Gastrocnemius medialis (tissue), 4 donors: ENCODE measurements around the gene RBPJ. TPM values are rescaled to one million over a fixed set of nuclear protein-coding genes. Genes with fewer than 3 reads are reported as not detected.

ENCODE experiments used
- ATAC-seq, 2 donors: fragments of 150-250 bp; one replicate each; pipeline ENCODE4 v1.9.1; 2016
- DNase-seq, 2 donors: peaks; one replicate each; pipeline ENCODE4 v3.0.0-alpha.2; 2019
- H3K27ac ChIP-seq, 4 donors: fragments of 200-600 bp; sonication (generic); 1 replicate in 1 of 4; 2 replicates in 3 of 4; pipeline ENCODE4 v1.5.1; 2016 to 2018; ENCODE audit warnings: mild to moderate bottlenecking in 2 of 4, moderate library complexity in 1 of 4
- H3K27me3 ChIP-seq, 3 donors: fragments of 200-600 bp; sonication (generic) in 2 of 3; 1 replicate in 1 of 3; 2 replicates in 2 of 3; pipeline versions ENCODE4 v1.5.1 to v1.6.0; 2016 to 2019; ENCODE audit warnings: mild to moderate bottlenecking in 1 of 3, moderate library complexity in 1 of 3
- H3K36me3 ChIP-seq, 2 donors: fragments of 200-600 bp; sonication (generic) in 1 of 2; one replicate each; pipeline ENCODE4 v1.5.1; 2017 to 2018
- H3K4me1 ChIP-seq, 2 donors: fragments of 200-600 bp; sonication (generic) in 1 of 2; one replicate each; pipeline ENCODE4 v1.5.1; 2016 to 2017; ENCODE audit warnings: mild to moderate bottlenecking in 2 of 2
- H3K4me3 ChIP-seq, 4 donors: fragments of 200-600 bp; sonication (generic) in 3 of 4; 1 replicate in 1 of 4; 2 replicates in 3 of 4; pipeline ENCODE4 v1.5.1; 2016 to 2019; ENCODE audit warnings: mild to moderate bottlenecking in 2 of 4
- H3K9me3 ChIP-seq, 3 donors: fragments of 200-600 bp; sonication (generic) in 2 of 3; 1 replicate in 1 of 3; 2 replicates in 2 of 3; pipeline ENCODE4 v1.5.1; 2016 to 2019
- CTCF ChIP-seq, 5 experiments: fragments of 450-650 bp in 3 of 5; fragments of 200-600 bp in 2 of 5; sonication (generic) in 2 of 5; IDR thresholded peaks in 4 of 5; conservative IDR thresholded peaks in 1 of 5; 1 replicate in 4 of 5; 2 replicates in 1 of 5; pipeline ENCODE4 v1.5.1; 2016 to 2019; ENCODE audit warnings: antibody characterized with exemption in 5 of 5, mild to moderate bottlenecking in 3 of 5, moderate library complexity in 3 of 5
- POLR2A ChIP-seq, 2 donors: fragments of 450-650 bp; IDR thresholded peaks; one replicate each; pipeline ENCODE4 v1.6.1; 2017; ENCODE audit warnings: antibody characterized with exemption in 2 of 2, mild to moderate bottlenecking in 2 of 2, moderate library complexity in 2 of 2
- in situ Hi-C, 4 donors: fragments of 200-750 bp; cut with MboI; loops; one replicate each; pipeline versions ENCODE4 v1.15.0 to v1.8.0; 2017; ENCODE audit warnings: low sequenced_read_pairs in 4 of 4
- intact Hi-C: fragments of 100-400 bp; cut with DNase I; formaldehyde crosslinking; loops from one replicate; pipeline ENCODE4 v1.15.1; 2023; ENCODE audit warnings: low total_unique reads
- total RNA-seq, 4 donors: library from RNA; depleted of rRNA; stranded (reverse); fragments of >200 nt; gene quantifications; one replicate each; pipeline versions ENCODE4 v1.1.0 to v1.2.3, GENCODE V29; 2016

Gene RBPJ
- total RNA-seq, 4 donors from 2014 or later: 22.8 to 73.3 (median 37.1) TPM

GRCh38 chr4:26424153-26424552, 103.3 kb downstream of the RBPJ start:
- peaks cover 0 to 22% of the 10 kb centered on the region in 2 donors for H3K36me3 ChIP-seq
- H3K27me3 ChIP-seq: no peaks in the 10 kb centered on the region
- H3K4me1 ChIP-seq: peaks cover 23 to 26% of the 10 kb centered on the region in 2 donors
- intact Hi-C loops (no loop called here), in situ Hi-C loops (loop anchor here in 3 of 4 donors (25.0 kb wide), 2 partner anchors 437 to 512 kb away; partner anchors contain the start of gene SMIM20 (in 1 of the 3))
- no peaks in the 10 kb centered on the region for H3K9me3 ChIP-seq
- no peak overlapping the region for H3K27ac ChIP-seq
- ATAC-seq (no peak), DNase-seq (no peak)
- TF ChIP-seq POLR2A (IDR thresholded peaks at IDR 0.05) (no peak), CTCF (IDR thresholded peaks at IDR 0.05 in 4 of 5, conservative IDR thresholded peaks at IDR 0.05 in 1 of 5) (no peak)
- H3K4me3 ChIP-seq: no peak overlapping the region

- Histone ChIP-seq H3K27ac (no peak overlapping the region), H3K27me3 (no peaks in the 10 kb centered on the region), H3K4me1 (peaks cover 23 to 26% of the 10 kb centered on the region in 2 donors), H3K36me3 (peaks cover 0 to 25% of the 10 kb centered on the region in 2 donors), H3K9me3 (no peaks in the 10 kb centered on the region), H3K4me3 (no peak overlapping the region)
- ATAC-seq: no peak
- intact Hi-C loops: no loop called here
- in situ Hi-C loops: loop anchor here in 3 of 4 donors (25.0 kb wide), 2 partner anchors 438 to 513 kb away; partner anchors contain the start of gene SMIM20 (in 1 of the 3)
- no peak for DNase-seq
- TF ChIP-seq CTCF (IDR thresholded peaks at IDR 0.05 in 4 of 5, conservative IDR thresholded peaks at IDR 0.05 in 1 of 5): no peak
- no peak for TF ChIP-seq POLR2A (IDR thresholded peaks at IDR 0.05)
Observed at GRCh38 chr4:26424838-26425237, 104.0 kb downstream of the RBPJ start.

GRCh38 chr4:26425953-26426352, 105.1 kb downstream of the RBPJ start:
- Histone ChIP-seq H3K4me1 (peaks cover 16 to 21% of the 10 kb centered on the region in 2 donors), H3K4me3 (no peak overlapping the region), H3K9me3 (no peaks in the 10 kb centered on the region), H3K27me3 (no peaks in the 10 kb centered on the region), H3K36me3 (peaks cover 0 to 32% of the 10 kb centered on the region in 2 donors), H3K27ac (no peak overlapping the region)
- TF ChIP-seq POLR2A (IDR thresholded peaks at IDR 0.05): no peak
- TF ChIP-seq CTCF (IDR thresholded peaks at IDR 0.05 in 4 of 5, conservative IDR thresholded peaks at IDR 0.05 in 1 of 5): no peak
- intact Hi-C loops: no loop called here
- DNase-seq (no peak), ATAC-seq (no peak)
- in situ Hi-C loops: no loop called here

- no peak overlapping the region for H3K27ac ChIP-seq
- H3K36me3 ChIP-seq: peaks cover 0 to 38% of the 10 kb centered on the region in 2 donors
- intact Hi-C loops (no loop called here), in situ Hi-C loops (no loop called here)
- TF ChIP-seq CTCF (IDR thresholded peaks at IDR 0.05 in 4 of 5, conservative IDR thresholded peaks at IDR 0.05 in 1 of 5) (no peak), POLR2A (IDR thresholded peaks at IDR 0.05) (no peak)
- no peaks in the 10 kb centered on the region for H3K27me3 ChIP-seq
- DNase-seq: no peak
- H3K9me3 ChIP-seq: no peaks in the 10 kb centered on the region
- H3K4me1 ChIP-seq: peaks cover 10 to 16% of the 10 kb centered on the region in 2 donors
- ATAC-seq: no peak
- H3K4me3 ChIP-seq: no peak overlapping the region
Observed at GRCh38 chr4:26426892-26427291, 106.1 kb downstream of the RBPJ start.

- TF ChIP-seq POLR2A (IDR thresholded peaks at IDR 0.05) (no peak), CTCF (IDR thresholded peaks at IDR 0.05 in 4 of 5, conservative IDR thresholded peaks at IDR 0.05 in 1 of 5) (no peak)
- H3K4me1 ChIP-seq: peaks cover 23 to 25% of the 10 kb centered on the region in 2 donors
- peaks cover 0 to 34% of the 10 kb centered on the region in 2 donors for H3K36me3 ChIP-seq
- ATAC-seq (no peak), DNase-seq (no peak)
- intact Hi-C loops (no loop called here), in situ Hi-C loops (no loop called here)
- no peak overlapping the region for H3K27ac ChIP-seq
- no peaks in the 10 kb centered on the region for H3K27me3 ChIP-seq
- no peaks in the 10 kb centered on the region for H3K9me3 ChIP-seq
- no peak overlapping the region for H3K4me3 ChIP-seq
Observed at GRCh38 chr4:26429910-26430309, 109.1 kb downstream of the RBPJ start.
